Chondrocyte (in vitro differentiated cells): Measurements from ENCODE around the gene PRRT1B. TPM values are rescaled to one million over a fixed set of nuclear protein-coding genes. Genes with fewer than 3 reads are reported as not detected.

Experiments
- DNase-seq: peaks from one replicate; pipeline ENCODE4 v3.0.0; 2021; ENCODE audit warnings: mixed read lengths, low spot score
- H3K27ac Mint-ChIP-seq: one replicate; pipeline ENCODE4 v1.8.0; 2021; ENCODE audit warnings: mild to moderate bottlenecking, moderate library complexity, mixed read lengths; ENCODE audit not compliant: unreplicated experiment
- H3K27me3 Mint-ChIP-seq: 2 replicates; pipeline ENCODE4 v1.8.0; 2021; ENCODE audit warnings: low read depth, mixed read lengths
- H3K36me3 Mint-ChIP-seq: 2 replicates; pipeline ENCODE4 v1.8.0; 2021; ENCODE audit warnings: low read depth, mixed read lengths
- H3K4me1 Mint-ChIP-seq: 2 replicates; pipeline ENCODE4 v1.8.0; 2021; ENCODE audit warnings: low read depth, mild to moderate bottlenecking, mixed read lengths
- H3K4me3 Mint-ChIP-seq: one replicate; pipeline ENCODE4 v1.8.0; 2021; ENCODE audit warnings: mild to moderate bottlenecking, moderate library complexity, mixed read lengths; ENCODE audit not compliant: unreplicated experiment
- H3K9me3 Mint-ChIP-seq: 2 replicates; pipeline ENCODE4 v1.8.0; 2021; ENCODE audit warnings: low read depth, mixed read lengths
- total RNA-seq: library from RNA; stranded (reverse); gene quantifications from 3 replicates; pipeline ENCODE4 v1.2.1, GENCODE V29; 2021
- TF ChIP-seq, protein P1 (sequence below): fragments of 200-600 bp; sonication (generic); IDR thresholded peaks from 2 replicates; pipeline ENCODE4 v1.5.0; 2021; ENCODE audit warnings: antibody characterized with exemption, mild to moderate bottlenecking, moderate library complexity

The PRRT1B gene
- total RNA-seq, 1 donor from 2014 or later: not detected

DNA sequence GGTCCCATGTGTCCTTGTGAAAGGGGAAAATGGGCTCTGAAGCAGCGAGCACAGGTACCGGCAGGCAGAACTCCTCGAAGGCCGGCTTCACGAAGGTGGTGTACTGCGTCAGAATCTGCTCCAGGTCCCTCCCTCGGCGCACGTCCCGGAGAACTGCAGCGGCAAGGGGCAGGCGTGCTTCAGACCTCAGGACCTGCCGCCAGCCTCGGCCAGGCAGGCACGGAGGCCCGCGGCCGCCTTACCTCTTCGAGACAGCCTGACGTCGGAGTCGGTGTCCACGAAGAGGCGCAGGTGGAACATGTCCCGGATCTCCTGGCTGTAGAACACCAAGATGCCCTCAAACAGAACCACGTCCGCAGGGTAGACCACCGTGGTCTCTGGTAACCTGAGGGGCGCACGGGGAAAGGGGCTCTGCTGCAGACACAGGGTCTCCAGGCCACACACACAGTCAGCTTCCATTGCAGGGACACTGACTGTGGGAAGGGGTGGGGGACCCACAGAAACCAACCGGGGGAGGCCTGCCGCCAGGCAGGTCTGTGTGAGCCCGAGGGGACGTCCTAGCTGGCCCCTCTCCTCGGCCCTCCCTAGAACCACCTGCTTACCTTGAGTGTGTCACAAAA, 16.3 kb upstream of the PRRT1B start:
- peaks cover 15% of the 10 kb centered on the region for H3K36me3 Mint-ChIP-seq
- TF ChIP-seq, protein P1, sequence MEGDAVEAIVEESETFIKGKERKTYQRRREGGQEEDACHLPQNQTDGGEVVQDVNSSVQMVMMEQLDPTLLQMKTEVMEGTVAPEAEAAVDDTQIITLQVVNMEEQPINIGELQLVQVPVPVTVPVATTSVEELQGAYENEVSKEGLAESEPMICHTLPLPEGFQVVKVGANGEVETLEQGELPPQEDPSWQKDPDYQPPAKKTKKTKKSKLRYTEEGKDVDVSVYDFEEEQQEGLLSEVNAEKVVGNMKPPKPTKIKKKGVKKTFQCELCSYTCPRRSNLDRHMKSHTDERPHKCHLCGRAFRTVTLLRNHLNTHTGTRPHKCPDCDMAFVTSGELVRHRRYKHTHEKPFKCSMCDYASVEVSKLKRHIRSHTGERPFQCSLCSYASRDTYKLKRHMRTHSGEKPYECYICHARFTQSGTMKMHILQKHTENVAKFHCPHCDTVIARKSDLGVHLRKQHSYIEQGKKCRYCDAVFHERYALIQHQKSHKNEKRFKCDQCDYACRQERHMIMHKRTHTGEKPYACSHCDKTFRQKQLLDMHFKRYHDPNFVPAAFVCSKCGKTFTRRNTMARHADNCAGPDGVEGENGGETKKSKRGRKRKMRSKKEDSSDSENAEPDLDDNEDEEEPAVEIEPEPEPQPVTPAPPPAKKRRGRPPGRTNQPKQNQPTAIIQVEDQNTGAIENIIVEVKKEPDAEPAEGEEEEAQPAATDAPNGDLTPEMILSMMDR: no peak
- H3K4me1 Mint-ChIP-seq: peaks cover 29% of the 10 kb centered on the region
- no peak overlapping the region for H3K27ac Mint-ChIP-seq
- DNase-seq: no peak
- H3K9me3 Mint-ChIP-seq: no peaks in the 10 kb centered on the region
- no peaks in the 10 kb centered on the region for H3K27me3 Mint-ChIP-seq
- no peak overlapping the region for H3K4me3 Mint-ChIP-seq

DNA sequence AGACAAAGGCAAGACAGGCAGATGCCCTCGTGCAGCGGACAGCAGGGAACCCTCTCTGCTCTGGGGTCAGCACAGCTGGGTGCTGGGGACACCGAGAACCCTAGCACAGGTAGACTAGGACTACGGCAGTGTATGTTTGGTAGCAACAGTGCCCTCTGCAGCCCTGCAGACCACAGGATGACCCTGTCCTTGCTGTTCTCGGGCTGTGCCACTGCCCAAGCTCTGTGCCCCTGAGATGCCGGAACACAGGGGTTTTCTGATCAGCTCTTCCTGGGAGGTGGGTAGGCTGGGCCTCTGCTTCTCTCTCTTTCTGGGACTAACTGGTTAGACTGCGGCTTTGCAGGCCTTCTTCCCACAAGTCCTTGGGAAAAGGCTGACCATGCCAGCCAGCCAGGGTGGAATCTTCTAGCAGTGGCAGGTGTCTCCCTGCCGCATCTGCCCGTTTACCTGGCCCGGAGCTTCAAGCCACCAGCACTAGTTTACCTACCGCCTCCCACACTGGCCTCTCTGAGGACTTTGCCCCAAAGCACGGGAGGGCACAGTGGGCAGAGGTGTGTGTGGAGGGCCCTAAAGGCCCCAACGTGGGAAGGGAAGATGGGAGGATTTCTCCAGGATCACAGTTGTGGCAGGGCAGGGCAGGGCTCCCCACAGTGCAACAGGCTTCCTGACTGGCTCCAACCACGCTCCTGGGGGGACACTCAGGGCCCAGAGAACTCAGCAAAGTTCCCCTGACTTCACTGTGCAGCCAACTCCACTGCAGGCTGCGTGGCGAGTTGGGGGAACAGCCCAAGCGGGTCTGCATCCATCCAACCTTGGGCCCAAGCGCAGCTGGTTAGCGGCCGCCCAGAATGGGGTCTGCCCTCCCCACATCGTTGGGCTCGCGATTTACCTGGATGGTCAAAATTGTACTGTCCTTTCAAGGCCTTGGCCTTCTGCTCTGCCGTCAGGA, 15.5 kb upstream of the PRRT1B start:
- Mint-ChIP-seq H3K27ac (peak overlapping the region; percentile 76), H3K9me3 (no peaks in the 10 kb centered on the region), H3K4me3 (peak overlapping the region; percentile 83), H3K4me1 (peaks cover 21% of the 10 kb centered on the region), H3K27me3 (no peaks in the 10 kb centered on the region), H3K36me3 (peaks cover 13% of the 10 kb centered on the region)
- no peak for DNase-seq
- TF ChIP-seq, protein P1: no peak

DNA sequence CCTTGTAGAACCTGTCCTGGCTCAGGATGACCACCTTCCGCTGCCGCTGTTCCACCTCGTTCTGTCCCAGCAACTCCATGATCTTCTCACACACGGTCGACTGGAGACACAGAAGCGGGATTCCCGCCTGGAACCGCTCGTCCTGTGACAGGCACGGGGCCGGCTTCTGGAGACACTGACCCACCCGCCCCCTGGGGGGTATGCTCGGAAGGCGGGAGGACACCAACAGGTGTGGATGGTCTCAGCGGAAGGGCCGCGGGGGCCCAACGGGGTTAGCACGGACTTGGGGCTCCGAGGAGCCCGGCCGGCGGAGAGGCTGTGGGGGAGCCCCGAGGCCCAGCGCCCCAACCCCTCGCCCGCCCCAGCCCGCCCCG, 14.8 kb upstream of the PRRT1B start:
- Mint-ChIP-seq H3K27me3 (no peaks in the 10 kb centered on the region), H3K9me3 (no peaks in the 10 kb centered on the region), H3K4me1 (peaks cover 18% of the 10 kb centered on the region), H3K36me3 (peaks cover 13% of the 10 kb centered on the region), H3K27ac (peak overlapping the region; percentile 76), H3K4me3 (peak overlapping the region; percentile 83)
- TF ChIP-seq, protein P1: peak; percentile 65
- no peak for DNase-seq

DNA sequence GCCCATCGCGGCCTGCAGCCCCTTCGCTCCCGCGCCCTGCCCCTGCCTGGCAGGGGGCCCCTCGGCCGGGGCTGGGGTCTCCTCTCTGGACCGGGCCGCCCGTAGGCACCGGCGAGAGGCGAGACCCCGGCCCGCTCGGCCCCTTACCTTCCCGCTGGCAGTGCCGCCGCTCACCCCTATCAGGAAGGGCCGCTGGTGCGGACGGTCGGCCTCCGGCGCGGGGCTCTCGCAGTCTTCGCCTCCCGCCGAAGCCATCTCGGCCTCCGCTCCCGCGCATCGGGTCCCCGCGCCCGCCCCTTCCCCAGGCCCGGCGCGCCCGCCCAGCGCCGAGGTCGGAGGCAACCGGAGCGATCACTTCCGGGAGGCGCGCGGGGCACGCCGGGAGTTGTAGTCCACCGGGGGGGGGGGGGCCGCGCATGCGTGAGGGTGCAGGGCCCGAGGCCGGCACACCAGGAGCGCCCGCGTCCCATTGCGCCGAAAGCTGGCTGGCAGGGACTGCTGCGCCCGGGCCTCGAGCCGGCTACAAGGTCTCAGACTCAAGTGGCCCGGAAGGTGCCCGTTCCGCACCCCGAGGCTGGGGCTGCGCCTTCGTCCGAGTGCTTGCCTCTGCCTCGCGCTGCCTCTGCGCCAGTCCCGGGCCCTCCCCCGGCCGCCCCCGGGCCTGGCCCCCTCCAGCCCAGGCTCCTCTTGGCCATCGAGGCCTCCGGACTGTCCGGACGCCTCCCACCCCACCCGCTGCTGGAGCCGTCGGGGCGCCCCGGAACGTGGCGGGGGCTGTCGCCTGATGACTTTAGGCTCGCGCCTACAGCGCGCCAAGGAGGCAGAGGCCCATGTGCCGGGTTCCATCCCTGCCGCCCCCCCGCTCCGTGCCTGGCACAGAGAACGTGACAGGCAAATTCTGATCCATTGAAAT, 14.1 kb upstream of the PRRT1B start, which contains the start of gene UCK1:
TSS of gene UCK1 (minus strand) at position 344 of the 913 bp plus-strand sequence. CDS start at position 255, 89 bp downstream.
- Mint-ChIP-seq H3K27ac (peak within 1 kb of the TSS; percentile 76), H3K4me1 (peaks cover 18% of the 10 kb centered on the region), H3K36me3 (peaks cover 12% of the 10 kb centered on the region), H3K27me3 (no peaks in the 10 kb centered on the region), H3K4me3 (peak within 1 kb of the TSS; percentile 83), H3K9me3 (no peaks in the 10 kb centered on the region)
- no peak for DNase-seq
- TF ChIP-seq, protein P1: peak; percentile 44
